HCT116 (cell line): ENCODE data around the gene KIAA1328. TPM values are rescaled to one million over a fixed set of nuclear protein-coding genes. Genes with fewer than 3 reads are reported as not detected.

Source experiments
- ATAC-seq: fragments of 200-7000 bp; cut with Tn5 transposase; 2 replicates; pipeline ENCODE4 v1.9.1; 2020; ENCODE audit warnings: mild to moderate bottlenecking, moderate library complexity
- BruUV-seq: library from RNA; stranded (reverse); fragments of 400-500 nt; replicated peaks from 2 replicates; lab custom pipeline; 2021; lab: Mats Ljungman, UMichigan
- CTCF ChIA-PET: fragments of 300-600 bp; sonication (Branson Sonifier 250); formaldehyde crosslinking; loops from one replicate; lab custom pipeline; 2021; ENCODE audit warnings: antibody characterized with exemption; lab: Charles Lee
- POLR2A ChIA-PET: fragments of 300-600, 350-600 bp; sonication (Branson Sonifier 250); formaldehyde crosslinking; loops from one replicate; lab custom pipeline; 2021; ENCODE audit warnings: antibody characterized with exemption; lab: Charles Lee
- RAD21 ChIA-PET, 2 experiments: fragments of 300-600 bp; sonication (Branson Sonifier 250); formaldehyde crosslinking; loops; one replicate each; lab custom pipeline; 2023; ENCODE audit warnings: low total read pairs in 2 of 2; ENCODE audit not compliant: uncharacterized antibody in 2 of 2, unreplicated experiment in 2 of 2, low non-redundant PET in 1 of 2; lab: Charles Lee
- DNase-seq: peaks from one replicate; pipeline ENCODE4 v3.0.0-alpha.2; 2010; ENCODE audit warnings: low read depth, low spot score
- H2AFZ ChIP-seq: fragments of 200-600 bp; shearing (Covaris generic), sonication (generic); 2 replicates; pipeline ENCODE4 v1.6.1; 2017; ENCODE audit warnings: low read depth, mixed run types, mixed read lengths, antibody characterized with exemption, low read length; ENCODE audit not compliant: poor library complexity, severe bottlenecking
- H3K27ac ChIP-seq: 2 replicates; pipeline ENCODE4 v1.5.1; 2012; ENCODE audit warnings: low read depth, low read length
- H3K27me3 ChIP-seq: fragments of 200-600 bp; sonication (generic); 2 replicates; pipeline ENCODE4 v1.6.1; 2016; ENCODE audit warnings: mixed run types, low read length, mixed read lengths; ENCODE audit not compliant: insufficient read depth
- H3K36me3 ChIP-seq, 2 experiments: fragments of 200-500 bp in 1 of 2; fragments of 200-600 bp in 1 of 2; sonication (Bioruptor generic) in 1 of 2; sonication (generic) in 1 of 2; 2 replicates each; pipeline versions ENCODE4 v1.5.1 to v1.6.1; 2014 to 2016; ENCODE audit warnings: low read length in 2 of 2, inconsistent platforms in 1 of 2, mixed read lengths in 1 of 2, mixed run types in 1 of 2; ENCODE audit not compliant: insufficient read depth in 2 of 2, control insufficient read depth in 1 of 2
- H3K4me1 ChIP-seq, 2 experiments: fragments of 200-600 bp in 1 of 2; sonication (generic) in 1 of 2; 2 replicates each; pipeline versions ENCODE4 v1.5.1 to v1.6.1; 2012 to 2017; ENCODE audit warnings: low read length in 2 of 2, inconsistent platforms in 1 of 2, mild to moderate bottlenecking in 1 of 2, mixed read lengths in 1 of 2, mixed run types in 1 of 2, moderate library complexity in 1 of 2; ENCODE audit not compliant: insufficient read depth in 2 of 2, control insufficient read depth in 1 of 2
- H3K4me2 ChIP-seq: fragments of 200-600 bp; sonication (generic); 2 replicates; pipeline ENCODE4 v1.6.1; 2017; ENCODE audit warnings: mixed run types, low read length, mixed read lengths
- H3K4me3 ChIP-seq, 2 experiments: fragments of 200-600 bp in 1 of 2; sonication (generic) in 1 of 2; replicated peaks in 1 of 2; 2 replicates each; pipeline ENCODE4 v1.5.1; 2011 to 2016; ENCODE audit warnings: low read length in 2 of 2, control low read depth in 1 of 2, low read depth in 1 of 2, mild to moderate bottlenecking in 1 of 2, mixed read lengths in 1 of 2, mixed run types in 1 of 2
- H3K79me2 ChIP-seq: fragments of 200-600 bp; sonication (generic); 2 replicates; pipeline ENCODE4 v1.6.1; 2017; ENCODE audit warnings: mild to moderate bottlenecking, mixed run types, low read length, moderate library complexity, mixed read lengths; ENCODE audit not compliant: insufficient read depth
- H3K9ac ChIP-seq: fragments of 200-600 bp; sonication (generic); 2 replicates; pipeline ENCODE4 v1.6.1; 2016; ENCODE audit warnings: low read length, mixed read lengths
- H3K9me2 ChIP-seq: fragments of 200-600 bp; sonication (generic), shearing (Covaris generic); 2 replicates; pipeline ENCODE4 v1.6.1; 2017; ENCODE audit warnings: mixed run types, mild to moderate bottlenecking, moderate library complexity; ENCODE audit not compliant: insufficient read depth
- H3K9me3 ChIP-seq, 2 experiments: fragments of 200-500 bp in 1 of 2; fragments of 200-600 bp in 1 of 2; sonication (Bioruptor generic) in 1 of 2; sonication (generic) in 1 of 2; 2 replicates each; pipeline ENCODE4 v1.6.1; 2014 to 2017; ENCODE audit warnings: low read length in 2 of 2, mixed read lengths in 2 of 2, inconsistent platforms in 1 of 2, low read depth in 1 of 2, mild to moderate bottlenecking in 1 of 2, mixed run types in 1 of 2, moderate library complexity in 1 of 2; ENCODE audit not compliant: control insufficient read depth in 1 of 2, insufficient read depth in 1 of 2
- H4K20me1 ChIP-seq: fragments of 200-600 bp; sonication (generic), shearing (Covaris generic); 2 replicates; pipeline ENCODE4 v1.6.1; 2017; ENCODE audit warnings: mixed run types, mild to moderate bottlenecking, moderate library complexity; ENCODE audit not compliant: insufficient read depth
- CBX3 ChIP-seq: IDR thresholded peaks from 2 replicates; pipeline ENCODE4 v1.6.1; 2012; ENCODE audit warnings: low read depth
- EGR1 ChIP-seq: IDR thresholded peaks from 2 replicates; pipeline ENCODE4 v1.6.1; 2012; ENCODE audit warnings: low read depth
- ELF1 ChIP-seq: IDR thresholded peaks from 2 replicates; pipeline ENCODE4 v1.6.1; 2012; ENCODE audit warnings: low read depth, borderline replicate concordance
- EZH2 ChIP-seq: fragments of 200-600 bp; sonication (generic); IDR thresholded peaks from 2 replicates; pipeline ENCODE4 v1.6.1; 2017; ENCODE audit warnings: antibody characterized with exemption, mixed run types
- EZH2phosphoT487 ChIP-seq: fragments of 200-600 bp; IDR thresholded peaks from 2 replicates; pipeline ENCODE4 v1.6.1; 2018; ENCODE audit warnings: antibody characterized with exemption, borderline replicate concordance
- FOSL1 ChIP-seq: IDR thresholded peaks from 2 replicates; pipeline ENCODE4 v1.6.1; 2012; ENCODE audit warnings: low read depth
- POLR2A ChIP-seq: IDR thresholded peaks from 2 replicates; pipeline ENCODE4 v1.7.0; 2011; ENCODE audit warnings: borderline replicate concordance; ENCODE audit not compliant: insufficient read depth, insufficient read length; ENCODE audit errors: extremely low read depth
- POLR2AphosphoS5 ChIP-seq: IDR thresholded peaks from 2 replicates; pipeline ENCODE4 v1.6.1; 2011; ENCODE audit warnings: mild to moderate bottlenecking, low read depth, low read length, moderate library complexity
- RAD21 ChIP-seq: IDR thresholded peaks from 2 replicates; pipeline ENCODE4 v1.6.1; 2012; ENCODE audit warnings: low read depth, mild to moderate bottlenecking
- SIN3A ChIP-seq: IDR thresholded peaks from 2 replicates; pipeline ENCODE4 v1.6.1; 2012; ENCODE audit warnings: low read depth
- ZFX ChIP-seq: fragments of 450-650 bp; IDR thresholded peaks from 2 replicates; pipeline ENCODE4 v1.6.1; 2017
- intact Hi-C: fragments of 100-400 bp; cut with micrococcal nuclease; formaldehyde crosslinking; loops from 2 replicates; pipeline ENCODE4 v1.10.0; 2022
- total RNA-seq: library from RNA; stranded (reverse); gene quantifications from one replicate; pipeline ENCODE4 v1.2.1, GENCODE V29; 2021; ENCODE audit not compliant: unreplicated experiment
- TF ChIP-seq, protein P1 (sequence below): IDR thresholded peaks from 2 replicates; pipeline ENCODE4 v1.6.1; 2012
- TF ChIP-seq, protein P2 (sequence below): IDR thresholded peaks from 2 replicates; pipeline ENCODE4 v1.6.1; 2012; ENCODE audit warnings: low read depth

KIAA1328 gene
- total RNA-seq, 1 experiment from 2014 or later, result 5.2 TPM

GRCh38 chr18:37251679-37252078, 422.8 kb downstream of the KIAA1328 start:
- no peaks in the 10 kb centered on the region for H3K36me3 ChIP-seq
- no peak overlapping the region for H2AFZ ChIP-seq
- H3K27ac ChIP-seq, result no peak overlapping the region
- H3K9me2 ChIP-seq, result no peaks in the 10 kb centered on the region
- RAD21 ChIA-PET, result interaction anchor here in 1 of 2 experiments (0.9 kb wide), 1 partner anchor 533 kb away, joined by 3 read pairs; no protein-coding TSS in a partner anchor
- intact Hi-C loops, result no loop called here
- CTCF ChIA-PET, result no interaction called here
- no TSS peak for BruUV-seq
- H3K4me2 ChIP-seq, result no peak overlapping the region
- POLR2A ChIA-PET, result no interaction called here
- no peak overlapping the region for H3K9ac ChIP-seq
- peaks cover 3% of the 10 kb centered on the region; the same call in 1 of the 2 replicates for H3K27me3 ChIP-seq
- TF ChIP-seq CBX3 (no peak), EZH2 (no peak), SIN3A (no peak), FOSL1 (no peak), RAD21 (no peak), EGR1 (no peak), POLR2AphosphoS5 (no peak), EZH2phosphoT487 (no peak), ELF1 (no peak), ZFX (no peak), POLR2A (no peak)
- TF ChIP-seq, protein P1, sequence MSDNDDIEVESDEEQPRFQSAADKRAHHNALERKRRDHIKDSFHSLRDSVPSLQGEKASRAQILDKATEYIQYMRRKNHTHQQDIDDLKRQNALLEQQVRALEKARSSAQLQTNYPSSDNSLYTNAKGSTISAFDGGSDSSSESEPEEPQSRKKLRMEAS, result no peak
- TF ChIP-seq, protein P2, sequence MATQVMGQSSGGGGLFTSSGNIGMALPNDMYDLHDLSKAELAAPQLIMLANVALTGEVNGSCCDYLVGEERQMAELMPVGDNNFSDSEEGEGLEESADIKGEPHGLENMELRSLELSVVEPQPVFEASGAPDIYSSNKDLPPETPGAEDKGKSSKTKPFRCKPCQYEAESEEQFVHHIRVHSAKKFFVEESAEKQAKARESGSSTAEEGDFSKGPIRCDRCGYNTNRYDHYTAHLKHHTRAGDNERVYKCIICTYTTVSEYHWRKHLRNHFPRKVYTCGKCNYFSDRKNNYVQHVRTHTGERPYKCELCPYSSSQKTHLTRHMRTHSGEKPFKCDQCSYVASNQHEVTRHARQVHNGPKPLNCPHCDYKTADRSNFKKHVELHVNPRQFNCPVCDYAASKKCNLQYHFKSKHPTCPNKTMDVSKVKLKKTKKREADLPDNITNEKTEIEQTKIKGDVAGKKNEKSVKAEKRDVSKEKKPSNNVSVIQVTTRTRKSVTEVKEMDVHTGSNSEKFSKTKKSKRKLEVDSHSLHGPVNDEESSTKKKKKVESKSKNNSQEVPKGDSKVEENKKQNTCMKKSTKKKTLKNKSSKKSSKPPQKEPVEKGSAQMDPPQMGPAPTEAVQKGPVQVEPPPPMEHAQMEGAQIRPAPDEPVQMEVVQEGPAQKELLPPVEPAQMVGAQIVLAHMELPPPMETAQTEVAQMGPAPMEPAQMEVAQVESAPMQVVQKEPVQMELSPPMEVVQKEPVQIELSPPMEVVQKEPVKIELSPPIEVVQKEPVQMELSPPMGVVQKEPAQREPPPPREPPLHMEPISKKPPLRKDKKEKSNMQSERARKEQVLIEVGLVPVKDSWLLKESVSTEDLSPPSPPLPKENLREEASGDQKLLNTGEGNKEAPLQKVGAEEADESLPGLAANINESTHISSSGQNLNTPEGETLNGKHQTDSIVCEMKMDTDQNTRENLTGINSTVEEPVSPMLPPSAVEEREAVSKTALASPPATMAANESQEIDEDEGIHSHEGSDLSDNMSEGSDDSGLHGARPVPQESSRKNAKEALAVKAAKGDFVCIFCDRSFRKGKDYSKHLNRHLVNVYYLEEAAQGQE, result no peak
- no peak for ATAC-seq
- H4K20me1 ChIP-seq, result no peaks in the 10 kb centered on the region
- H3K4me3 ChIP-seq, result no peak overlapping the region
- H3K79me2 ChIP-seq, result no peaks in the 10 kb centered on the region
- DNase-seq, result no peak
- no peaks in the 10 kb centered on the region for H3K9me3 ChIP-seq
- H3K4me1 ChIP-seq, result no peaks in the 10 kb centered on the region; a peak in 1 of 4 replicates
